K562 (cell line): ENCODE results near the gene CBX4. TPM values are rescaled to one million over a fixed set of nuclear protein-coding genes. Genes with fewer than 3 reads are reported as not detected.

Experiments used
- CHD1 ChIP-seq: fragments of 200-600 bp; sonication (generic); IDR thresholded peaks from one replicate; pipeline ENCODE4 v1.6.1; 2012; ENCODE audit warnings: mild to moderate bottlenecking, moderate library complexity, low read length, inconsistent platforms
- ELF1 ChIP-seq: fragments of 200-800 bp; sonication (Bioruptor generic); IDR thresholded peaks from 2 replicates; pipeline ENCODE4 v1.6.1; 2016; ENCODE audit warnings: missing genetic modification characterization, missing compliant biosample characterization
- GATA2 ChIP-seq: sonication (generic); formaldehyde crosslinking; IDR thresholded peaks from 2 replicates; pipeline ENCODE4 v1.4.0; 2020; ENCODE audit warnings: mild to moderate bottlenecking, missing genetic modification reagents
- PHB ChIP-seq: fragments of 250-450 bp; sonication (Bioruptor Pico); IDR thresholded peaks from 2 replicates; pipeline ENCODE4 v1.5.0; 2021
- SIN3A ChIP-seq, 2 experiments: fragments of 150-350 bp in 1 of 2; IDR thresholded peaks; 2 replicates each; pipeline ENCODE4 v1.6.1; 2011 to 2016; ENCODE audit warnings: borderline replicate concordance in 2 of 2, low read depth in 2 of 2, low read length in 2 of 2, mild to moderate bottlenecking in 2 of 2, moderate library complexity in 2 of 2; ENCODE audit not compliant: control insufficient read depth in 1 of 2
- SMAD3 ChIP-seq: fragments of 450-650 bp; formaldehyde crosslinking; conservative IDR thresholded peaks from 2 replicates; pipeline ENCODE4 v1.4.0; 2020; ENCODE audit warnings: mild to moderate bottlenecking
- XRCC3 ChIP-seq: fragments of 450-650 bp; IDR thresholded peaks from 2 replicates; pipeline ENCODE4 v1.6.1; 2017; ENCODE audit warnings: mild to moderate bottlenecking, moderate library complexity
- ZNF197 ChIP-seq: fragments of 200-800 bp; sonication (Bioruptor generic); IDR thresholded peaks from 2 replicates; pipeline ENCODE4 v1.6.1; 2016; ENCODE audit warnings: low read depth, missing genetic modification characterization, missing compliant biosample characterization
- ZNF780A ChIP-seq: fragments of 250-450 bp; sonication (Bioruptor Pico); IDR thresholded peaks from 2 replicates; pipeline ENCODE4 v1.5.0; 2021; ENCODE audit warnings: mild to moderate bottlenecking
- polyA plus RNA-seq, 8 experiments: library from polyadenylated mRNA; depleted of rRNA in 4 of 8; stranded (reverse) in 5 of 8; unstranded in 3 of 8; fragments of >200 nt; fragmentation: Nextera tagmentation in 2 of 8; fragmentation: Illumina TruSeq in 1 of 8; extraction: Ambion mirVana in 2 of 8; extraction: Trizol in 1 of 8; gene quantifications; 2 replicates each; pipeline versions ENCODE4 v1.2.1 to v1.2.3, GENCODE V29; 2011 to 2014; ENCODE audit warnings: inconsistent platforms in 1 of 8, missing spikeins in 1 of 8
- total RNA-seq, 7 experiments: library from RNA; depleted of rRNA in 6 of 7; stranded (reverse); fragments of >200 nt in 6 of 7; fragmentation: Illumina TruSeq in 2 of 7; extraction: Trizol in 2 of 7; gene quantifications; 2 replicates each; pipeline versions ENCODE4 v1.2.1 to v1.2.3, GENCODE V29; 2011 to 2021; ENCODE audit warnings: low replicate concordance in 1 of 7
- TF ChIP-seq, protein P1 (sequence below): fragments of 450-650 bp; IDR thresholded peaks from 2 replicates; pipeline ENCODE4 v1.6.1; 2018; ENCODE audit not compliant: partially characterized antibody
- TF ChIP-seq, protein P2 (sequence below), 2 experiments: fragments of 150-350 bp in 1 of 2; IDR thresholded peaks; 2 replicates each; pipeline ENCODE4 v1.6.1; 2012 to 2016; ENCODE audit warnings: low read depth in 2 of 2, low read length in 2 of 2, mild to moderate bottlenecking in 1 of 2, moderate library complexity in 1 of 2
- TF ChIP-seq, protein P3 (sequence below), 2 experiments: fragments of 450-650 bp in 1 of 2; sonication (generic) in 1 of 2; formaldehyde crosslinking in 1 of 2; IDR thresholded peaks in 1 of 2; conservative IDR thresholded peaks in 1 of 2; 2 replicates each; pipeline versions ENCODE4 v1.6.1 to v1.8.1; 2016 to 2023; ENCODE audit warnings: mild to moderate bottlenecking in 2 of 2, moderate library complexity in 2 of 2, inconsistent platforms in 1 of 2, missing genetic modification reagents in 1 of 2

Gene CBX4
- total and polyA plus RNA-seq, 9 of the 15 experiments (the other 6 are each of a cell fraction or from before 2014, with no cell fraction given): 0.98 to 50.5 (median 10.0) TPM

DNA sequence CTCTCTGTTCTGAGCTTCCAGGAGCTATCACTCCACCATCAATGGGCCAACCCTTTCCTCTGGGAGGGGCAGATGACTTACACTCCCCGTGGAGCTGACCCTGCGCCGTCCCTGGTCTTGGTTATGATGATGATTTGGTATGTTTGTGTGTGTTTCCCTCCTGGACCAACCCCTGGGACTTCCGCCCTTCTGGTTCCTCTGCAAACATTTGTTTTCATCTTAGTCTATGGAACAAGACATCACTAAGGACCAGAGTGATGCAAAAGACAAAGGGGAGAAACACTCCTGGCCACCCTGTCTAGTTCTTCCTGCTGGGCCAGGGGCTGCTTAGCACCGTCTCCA, 13.7 kb downstream of the CBX4 start (continued):
- TF ChIP-seq SMAD3 (no peak), ZNF197 (CRISPR knock-in tag) (no peak), PHB (CRISPR knock-in tag) (no peak), ELF1 (tag) (no peak), XRCC3 (no peak), ZNF780A (CRISPR knock-in tag) (no peak), GATA2 (CRISPR knock-in tag) (no peak), SIN3A (IDR thresholded peaks at IDR 0.05; ENCODE audit: borderline replicate concordance in 2 of 2, control insufficient read depth in 1 of 2, low read depth in 2 of 2, low read length in 2 of 2) (no peak; a peak in 1 of 4 replicates), CHD1 (no peak)
- TF ChIP-seq, protein P1, sequence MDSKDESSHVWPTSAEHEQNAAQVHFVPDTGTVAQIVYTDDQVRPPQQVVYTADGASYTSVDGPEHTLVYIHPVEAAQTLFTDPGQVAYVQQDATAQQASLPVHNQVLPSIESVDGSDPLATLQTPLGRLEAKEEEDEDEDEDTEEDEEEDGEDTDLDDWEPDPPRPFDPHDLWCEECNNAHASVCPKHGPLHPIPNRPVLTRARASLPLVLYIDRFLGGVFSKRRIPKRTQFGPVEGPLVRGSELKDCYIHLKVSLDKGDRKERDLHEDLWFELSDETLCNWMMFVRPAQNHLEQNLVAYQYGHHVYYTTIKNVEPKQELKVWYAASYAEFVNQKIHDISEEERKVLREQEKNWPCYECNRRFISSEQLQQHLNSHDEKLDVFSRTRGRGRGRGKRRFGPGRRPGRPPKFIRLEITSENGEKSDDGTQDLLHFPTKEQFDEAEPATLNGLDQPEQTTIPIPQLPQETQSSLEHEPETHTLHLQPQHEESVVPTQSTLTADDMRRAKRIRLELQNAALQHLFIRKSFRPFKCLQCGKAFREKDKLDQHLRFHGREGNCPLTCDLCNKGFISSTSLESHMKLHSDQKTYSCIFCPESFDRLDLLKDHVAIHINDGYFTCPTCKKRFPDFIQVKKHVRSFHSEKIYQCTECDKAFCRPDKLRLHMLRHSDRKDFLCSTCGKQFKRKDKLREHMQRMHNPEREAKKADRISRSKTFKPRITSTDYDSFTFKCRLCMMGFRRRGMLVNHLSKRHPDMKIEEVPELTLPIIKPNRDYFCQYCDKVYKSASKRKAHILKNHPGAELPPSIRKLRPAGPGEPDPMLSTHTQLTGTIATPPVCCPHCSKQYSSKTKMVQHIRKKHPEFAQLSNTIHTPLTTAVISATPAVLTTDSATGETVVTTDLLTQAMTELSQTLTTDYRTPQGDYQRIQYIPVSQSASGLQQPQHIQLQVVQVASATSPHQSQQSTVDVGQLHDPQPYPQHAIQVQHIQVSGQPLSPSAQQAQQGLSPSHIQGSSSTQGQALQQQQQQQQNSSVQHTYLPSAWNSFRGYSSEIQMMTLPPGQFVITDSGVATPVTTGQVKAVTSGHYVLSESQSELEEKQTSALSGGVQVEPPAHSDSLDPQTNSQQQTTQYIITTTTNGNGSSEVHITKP: peak; percentile 21
- TF ChIP-seq, protein P2, sequence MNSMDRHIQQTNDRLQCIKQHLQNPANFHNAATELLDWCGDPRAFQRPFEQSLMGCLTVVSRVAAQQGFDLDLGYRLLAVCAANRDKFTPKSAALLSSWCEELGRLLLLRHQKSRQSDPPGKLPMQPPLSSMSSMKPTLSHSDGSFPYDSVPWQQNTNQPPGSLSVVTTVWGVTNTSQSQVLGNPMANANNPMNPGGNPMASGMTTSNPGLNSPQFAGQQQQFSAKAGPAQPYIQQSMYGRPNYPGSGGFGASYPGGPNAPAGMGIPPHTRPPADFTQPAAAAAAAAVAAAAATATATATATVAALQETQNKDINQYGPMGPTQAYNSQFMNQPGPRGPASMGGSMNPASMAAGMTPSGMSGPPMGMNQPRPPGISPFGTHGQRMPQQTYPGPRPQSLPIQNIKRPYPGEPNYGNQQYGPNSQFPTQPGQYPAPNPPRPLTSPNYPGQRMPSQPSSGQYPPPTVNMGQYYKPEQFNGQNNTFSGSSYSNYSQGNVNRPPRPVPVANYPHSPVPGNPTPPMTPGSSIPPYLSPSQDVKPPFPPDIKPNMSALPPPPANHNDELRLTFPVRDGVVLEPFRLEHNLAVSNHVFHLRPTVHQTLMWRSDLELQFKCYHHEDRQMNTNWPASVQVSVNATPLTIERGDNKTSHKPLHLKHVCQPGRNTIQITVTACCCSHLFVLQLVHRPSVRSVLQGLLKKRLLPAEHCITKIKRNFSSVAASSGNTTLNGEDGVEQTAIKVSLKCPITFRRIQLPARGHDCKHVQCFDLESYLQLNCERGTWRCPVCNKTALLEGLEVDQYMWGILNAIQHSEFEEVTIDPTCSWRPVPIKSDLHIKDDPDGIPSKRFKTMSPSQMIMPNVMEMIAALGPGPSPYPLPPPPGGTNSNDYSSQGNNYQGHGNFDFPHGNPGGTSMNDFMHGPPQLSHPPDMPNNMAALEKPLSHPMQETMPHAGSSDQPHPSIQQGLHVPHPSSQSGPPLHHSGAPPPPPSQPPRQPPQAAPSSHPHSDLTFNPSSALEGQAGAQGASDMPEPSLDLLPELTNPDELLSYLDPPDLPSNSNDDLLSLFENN (IDR thresholded peaks at IDR 0.05; ENCODE audit: low read depth in 2 of 2, low read length in 2 of 2): no peak
- TF ChIP-seq, protein P3, sequence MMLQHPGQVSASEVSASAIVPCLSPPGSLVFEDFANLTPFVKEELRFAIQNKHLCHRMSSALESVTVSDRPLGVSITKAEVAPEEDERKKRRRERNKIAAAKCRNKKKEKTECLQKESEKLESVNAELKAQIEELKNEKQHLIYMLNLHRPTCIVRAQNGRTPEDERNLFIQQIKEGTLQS (IDR thresholded peaks at IDR 0.05): peak; percentile 5
- TF ChIP-seq, protein P3 (CRISPR knock-in tag; conservative IDR thresholded peaks at IDR 0.05): no peak
